IMR-90 (cell line): ENCODE results near the gene CYB5A. TPM values are rescaled to one million over a fixed set of nuclear protein-coding genes. Genes with fewer than 3 reads are reported as not detected.

Source experiments
- ATAC-seq: fragments of 200-7000 bp; cut with Tn5 transposase; 2 replicates; pipeline ENCODE4 v1.9.1; 2020; ENCODE audit warnings: low read depth, mild to moderate bottlenecking, moderate library complexity
- BruUV-seq: library from RNA; stranded (reverse); fragments of 400-500 nt; replicated peaks from 2 replicates; lab custom pipeline; 2021; lab: Mats Ljungman, UMichigan
- CTCF ChIA-PET: fragments of 300-600 bp; formaldehyde crosslinking; extraction: SDS; loops from one replicate; lab custom pipeline; 2021; ENCODE audit warnings: antibody characterized with exemption; lab: Yijun Ruan, JAX
- POLR2A ChIA-PET: fragments of 300-600 bp; sonication (Branson Sonifier 250); formaldehyde crosslinking; loops from one replicate; lab custom pipeline; 2022; ENCODE audit warnings: antibody characterized with exemption; ENCODE audit not compliant: unreplicated experiment; lab: Charles Lee
- DNase-seq: peaks from one replicate; pipeline ENCODE4 v3.0.0; 2013
- H2AFZ ChIP-seq: replicated peaks from 2 replicates; pipeline ENCODE3; 2013; ENCODE audit warnings: low read length, mild to moderate bottlenecking; ENCODE audit not compliant: poor library complexity
- H2AK5ac ChIP-seq: 2 replicates; pipeline ENCODE4 v1.6.1; 2013; ENCODE audit warnings: low read depth, low read length, inconsistent platforms
- H2AK9ac ChIP-seq: replicated peaks from 2 replicates; pipeline ENCODE3; 2013; ENCODE audit warnings: mild to moderate bottlenecking, low read depth, low read length, moderate library complexity; ENCODE audit not compliant: poor library complexity
- H2BK120ac ChIP-seq: 2 replicates; pipeline ENCODE4 v1.6.1; 2013; ENCODE audit warnings: low read depth, low read length, inconsistent platforms
- H2BK15ac ChIP-seq: 3 replicates; pipeline ENCODE4 v1.6.1; 2013; ENCODE audit warnings: low read depth, low read length, inconsistent platforms
- H2BK20ac ChIP-seq: 2 replicates; pipeline ENCODE4 v1.6.1; 2013; ENCODE audit warnings: low read depth, mild to moderate bottlenecking, inconsistent platforms, low read length, moderate library complexity
- H2BK5ac ChIP-seq: 2 replicates; pipeline ENCODE4 v1.6.1; 2013; ENCODE audit warnings: mild to moderate bottlenecking, low read depth, low read length, inconsistent platforms; ENCODE audit not compliant: poor library complexity, severe bottlenecking
- H3K14ac ChIP-seq: replicated peaks from 2 replicates; pipeline ENCODE4 v1.6.1; 2013; ENCODE audit warnings: low read depth, low read length, inconsistent platforms
- H3K18ac ChIP-seq: 2 replicates; pipeline ENCODE4 v1.6.1; 2013; ENCODE audit warnings: low read depth, low read length, control low read depth
- H3K23ac ChIP-seq: 2 replicates; pipeline ENCODE4 v1.6.1; 2013; ENCODE audit warnings: low read depth, low read length, inconsistent platforms
- H3K27ac ChIP-seq: 2 replicates; pipeline ENCODE4 v1.5.1; 2013; ENCODE audit warnings: mild to moderate bottlenecking, control low read depth, low read length; ENCODE audit not compliant: insufficient read depth
- H3K27me3 ChIP-seq: 2 replicates; pipeline ENCODE4 v1.6.1; 2013; ENCODE audit warnings: low read length; ENCODE audit not compliant: control insufficient read depth, insufficient read depth
- H3K36me3 ChIP-seq: 2 replicates; pipeline ENCODE4 v1.6.1; 2013; ENCODE audit warnings: low read length, mixed read lengths; ENCODE audit not compliant: control insufficient read depth, insufficient read depth
- H3K4ac ChIP-seq: 2 replicates; pipeline ENCODE4 v1.6.1; 2013; ENCODE audit warnings: low read depth, low read length, inconsistent platforms
- H3K4me1 ChIP-seq: 2 replicates; pipeline ENCODE4 v1.6.1; 2013; ENCODE audit warnings: low read length, mixed read lengths; ENCODE audit not compliant: control insufficient read depth, insufficient read depth
- H3K4me2 ChIP-seq: 2 replicates; pipeline ENCODE4 v1.6.1; 2013; ENCODE audit warnings: low read depth, mild to moderate bottlenecking, control low read depth, low read length, moderate library complexity
- H3K4me3 ChIP-seq: 2 replicates; pipeline ENCODE4 v1.5.1; 2013; ENCODE audit warnings: low read depth, mild to moderate bottlenecking, control low read depth, low read length, moderate library complexity; ENCODE audit not compliant: insufficient read depth
- H3K56ac ChIP-seq: 2 replicates; pipeline ENCODE4 v1.6.1; 2013; ENCODE audit warnings: low read length, inconsistent platforms; ENCODE audit not compliant: insufficient read depth; ENCODE audit errors: extremely low read depth
- H3K79me1 ChIP-seq, 2 experiments: 2 replicates each; pipeline ENCODE4 v1.6.1; 2013; ENCODE audit warnings: low read length in 2 of 2, inconsistent platforms in 1 of 2, low read depth in 1 of 2
- H3K9ac ChIP-seq: 2 replicates; pipeline ENCODE4 v1.6.1; 2013; ENCODE audit warnings: low read depth, low read length, control low read depth
- H3K9me1 ChIP-seq: 2 replicates; pipeline ENCODE4 v1.6.1; 2013; ENCODE audit warnings: low read length, inconsistent platforms; ENCODE audit not compliant: insufficient read depth
- H3K9me3 ChIP-seq: 2 replicates; pipeline ENCODE4 v1.6.1; 2013; ENCODE audit warnings: low read length; ENCODE audit not compliant: control insufficient read depth, insufficient read depth
- H4K20me1 ChIP-seq: 2 replicates; pipeline ENCODE4 v1.6.1; 2013; ENCODE audit warnings: low read length, inconsistent platforms; ENCODE audit not compliant: insufficient read depth
- H4K5ac ChIP-seq: 2 replicates; pipeline ENCODE4 v1.6.1; 2013; ENCODE audit warnings: mild to moderate bottlenecking, low read depth, low read length, control low read depth
- H4K8ac ChIP-seq, 2 experiments: 2 replicates each; pipeline ENCODE4 v1.6.1; 2013; ENCODE audit warnings: low read depth in 2 of 2, low read length in 2 of 2, control low read depth in 1 of 2, inconsistent platforms in 1 of 2
- H4K91ac ChIP-seq: 2 replicates; pipeline ENCODE4 v1.6.1; 2013; ENCODE audit warnings: low read depth, low read length, inconsistent platforms; ENCODE audit not compliant: insufficient read depth
- BHLHE40 ChIP-seq: fragments of 150-350 bp; IDR thresholded peaks from 2 replicates; pipeline ENCODE4 v1.6.1; 2016; ENCODE audit warnings: mild to moderate bottlenecking, low read depth, low read length
- CEBPB ChIP-seq: IDR thresholded peaks from 2 replicates; pipeline ENCODE4 v1.6.1; 2012; ENCODE audit warnings: low read depth, low read length, improper control_type of control experiment
- CHD1 ChIP-seq: IDR thresholded peaks from 2 replicates; pipeline ENCODE4 v1.6.1; 2012; ENCODE audit warnings: low read depth, low read length, improper control_type of control experiment
- FOS ChIP-seq: fragments of 150-350 bp; IDR thresholded peaks from 2 replicates; pipeline ENCODE4 v1.6.1; 2016; ENCODE audit warnings: low read depth, low read length
- MAFK ChIP-seq: IDR thresholded peaks from 2 replicates; pipeline ENCODE4 v1.6.1; 2012; ENCODE audit warnings: low read depth, low read length, improper control_type of control experiment
- MAZ ChIP-seq: IDR thresholded peaks from 2 replicates; pipeline ENCODE4 v1.6.1; 2012; ENCODE audit warnings: low read depth, mild to moderate bottlenecking, low read length, improper control_type of control experiment, moderate library complexity, borderline replicate concordance
- MXI1 ChIP-seq: IDR thresholded peaks from 2 replicates; pipeline ENCODE4 v1.6.1; 2012; ENCODE audit warnings: low read depth, mild to moderate bottlenecking, low read length, moderate library complexity, borderline replicate concordance
- NFE2L2 ChIP-seq: fragments of 150-350 bp; IDR thresholded peaks from 2 replicates; pipeline ENCODE4 v1.6.1; 2016; ENCODE audit warnings: low read depth, mild to moderate bottlenecking, low read length
- USF2 ChIP-seq: fragments of 150-350 bp; IDR thresholded peaks from 2 replicates; pipeline ENCODE4 v1.6.1; 2017; ENCODE audit warnings: mild to moderate bottlenecking, antibody characterized with exemption, low read length, low read depth
- WGBS, 2 experiments: methylation state at CpG; one replicate each; pipeline versions ENCODE4 v1.1.5 to v1.1.7; 2013; ENCODE audit warnings: missing lambda C conversion rate in 2 of 2; ENCODE audit not compliant: insufficient read length in 1 of 2; ENCODE audit errors: extremely low coverage in 2 of 2; 5-methylcytosine and 5-hydroxymethylcytosine counted together
- dilution Hi-C: fragments of 300-500 bp; cut with HindIII; formaldehyde crosslinking; loops from one replicate; pipeline ENCODE4 v1.14.3; 2018; ENCODE audit warnings: low sequenced_read_pairs; ENCODE audit not compliant: unreplicated experiment
- in situ Hi-C: fragments of 300-500 bp; cut with MboI; formaldehyde crosslinking; loops from 3 replicates; pipeline ENCODE4 v1.14.3; 2019; ENCODE audit warnings: low sequenced_read_pairs, inconsistent platforms, mixed read lengths
- intact Hi-C: fragments of 100-400 bp; cut with micrococcal nuclease; formaldehyde crosslinking; loops from 2 replicates; pipeline ENCODE4 v1.10.0; 2022
- polyA plus RNA-seq, 3 experiments: library from polyadenylated mRNA; depleted of rRNA; stranded (reverse); fragments of >200 nt; gene quantifications; 2 replicates each; pipeline ENCODE4 v1.2.3, GENCODE V29; 2012; ENCODE audit warnings: low replicate concordance in 1 of 3
- total RNA-seq: library from RNA; depleted of rRNA; stranded (reverse); fragments of >200 nt; gene quantifications from 2 replicates; pipeline ENCODE4 v1.2.3, GENCODE V29; 2012

The CYB5A gene
- total and polyA plus RNA-seq, 2 of the 4 experiments (the other 2 are of a cell fraction), result 13.4 to 47.9 TPM

- H3K4me1 ChIP-seq, result peaks cover 13% of the 10 kb centered on the region
- H3K4me3 ChIP-seq, result no peak overlapping the region
- 0 out of 2 replicates have a peak overlapping the region, but pooled peaks have one; percentile 28 for H3K14ac ChIP-seq
- 0 out of 2 replicates have a peak overlapping the region, but pooled peaks have one; percentile 40 for H4K91ac ChIP-seq
- intact Hi-C loops (no loop called here), dilution Hi-C loops (no loop called here), in situ Hi-C loops (no loop called here)
- no peaks in the 10 kb centered on the region for H3K27me3 ChIP-seq
- H3K9me3 ChIP-seq, result no peaks in the 10 kb centered on the region
- H3K23ac ChIP-seq, result no peak overlapping the region
- no peak overlapping the region for H2AFZ ChIP-seq
- no peaks in the 10 kb centered on the region for H4K20me1 ChIP-seq
- peak overlapping the region; percentile 58; the same call in 1 of the 2 replicates for H2AK5ac ChIP-seq
- H3K27ac ChIP-seq, result no peak overlapping the region
- H4K5ac ChIP-seq, result peak overlapping the region; percentile 49; the same call in 1 of the 2 replicates
- H3K9me1 ChIP-seq, result peaks cover 18% of the 10 kb centered on the region
- DNase-seq (peak; percentile 84), ATAC-seq (peak; percentile 79)
- peaks cover 4% of the 10 kb centered on the region; the same call in 1 of the 2 replicates for H3K36me3 ChIP-seq
- no peak overlapping the region for H2BK5ac ChIP-seq
- H3K4me2 ChIP-seq, result no peak overlapping the region
- peak overlapping the region; percentile 58 for H2AK9ac ChIP-seq
- H2BK20ac ChIP-seq, result peak overlapping the region; percentile 63; the same call in 1 of the 2 replicates
- peak overlapping the region in 1 of 2 experiments; percentile 28; a peak in 1 of 4 replicates for H4K8ac ChIP-seq
- no peak overlapping the region for H3K56ac ChIP-seq
- no TSS peak for BruUV-seq
- peak overlapping the region; percentile 7; the same call in 1 of the 2 replicates for H3K4ac ChIP-seq
- CTCF ChIA-PET, result no interaction called here
- peak overlapping the region; percentile 36; the same call in 1 of the 2 replicates for H2BK120ac ChIP-seq
- no peak overlapping the region for H3K9ac ChIP-seq
- POLR2A ChIA-PET, result no interaction called here
- no peaks in the 10 kb centered on the region for H3K79me1 ChIP-seq
- no CpG with 5 or more reads among the region's 11 CpGs for WGBS, 2 experiments
- peak overlapping the region; percentile 7; the same call in 1 of the 3 replicates for H2BK15ac ChIP-seq
- TF ChIP-seq MXI1, result peak; percentile 48; the same call in 1 of the 2 replicates
- no peak for TF ChIP-seq CHD1
- peak; percentile 96 for TF ChIP-seq CEBPB
- no peak for TF ChIP-seq NFE2L2
- TF ChIP-seq MAZ, result 0 out of 2 replicates have a peak, but pooled peaks have one; percentile 15
- TF ChIP-seq USF2, result peak; percentile 27; the same call in 1 of the 2 replicates
- TF ChIP-seq MAFK, result no peak
- peak; percentile 52; the same call in 1 of the 2 replicates for TF ChIP-seq FOS
- peak; percentile 44; the same call in 1 of the 2 replicates for TF ChIP-seq BHLHE40
- H3K18ac ChIP-seq, result peak overlapping the region; percentile 63; the same call in 1 of the 2 replicates
Measured at GRCh38 chr18:74249181-74249968, 42.4 kb downstream of the CYB5A start.
